ENCODE results near the gene VGLL1. TPM values are rescaled to one million over a fixed set of nuclear protein-coding genes. Genes with fewer than 3 reads are reported as not detected.
A peak's percentile ranks its signal among the peaks of the same experiment; 100 is the strongest.

Gene VGLL1
- total and polyA plus RNA-seq, 3 experiments from 2014 or later: not detected

DNA sequence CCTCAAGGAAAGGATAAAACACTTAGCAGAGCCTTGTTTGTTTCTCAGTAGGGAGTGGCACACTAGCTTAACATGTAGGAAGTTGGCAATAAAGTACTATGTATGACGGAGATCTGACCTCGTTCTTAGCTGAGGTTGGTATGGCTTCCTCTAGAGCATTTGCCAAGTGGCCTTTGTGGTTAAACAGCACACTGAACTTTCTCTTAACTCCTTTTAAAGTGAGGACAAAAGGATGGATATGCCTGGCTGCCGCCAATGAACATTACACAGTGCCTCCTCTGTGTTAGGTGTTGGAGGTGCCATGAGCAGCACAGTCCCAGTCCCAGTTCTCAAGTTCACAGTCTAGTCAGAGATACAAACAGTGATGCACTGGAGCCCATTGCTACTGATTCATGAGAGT, 54.4 kb downstream of the VGLL1 start:
- no peaks in the 10 kb centered on the region for H3K27me3 ChIP-seq (ENCODE audit: insufficient read depth, low read length, poor library complexity, severe bottlenecking)
- Mint-ChIP-seq H3K27me3 (peaks cover 0 to 4% of the 10 kb centered on the region in 2 donors), H3K36me3 (peaks cover 0 to 1% (median 0%) of the 10 kb centered on the region in 3 donors), H3K4me1 (peaks cover 46 to 60% (median 56%) of the 10 kb centered on the region in 3 donors), H3K27ac (peak overlapping the region; percentile 80 to 97 (median 93)), H3K4me3 (peak overlapping the region; percentile 49 to 79 (median 67)), H3K9me3 (no peaks in the 10 kb centered on the region)
- DNase-seq: peak; percentile 9 to 76 (median 61)
- no peak overlapping the region for H3K4me3 ChIP-seq (ENCODE audit: low read length)
- ChIA-PET CTCF (interaction anchor here (1.4 to 2.4 kb wide), 2 partner anchors 9 to 22 kb away, joined by 4 to 12 read pairs; no protein-coding TSS in a partner anchor), POLR2A (interaction anchor here (0.9 to 1.9 kb wide), 3 partner anchors 43 to 294 kb away, joined by 3 to 5 read pairs (median 4); partner anchors contain the start of gene RBMX)
- H3K4me1 ChIP-seq (ENCODE audit: insufficient read depth, low read length): peaks cover 46% of the 10 kb centered on the region
- no peaks in the 10 kb centered on the region for H3K9me3 ChIP-seq (ENCODE audit: low read length)
- peak overlapping the region; percentile 39 for H3K27ac ChIP-seq (ENCODE audit: low read depth, low read length)
- no peaks in the 10 kb centered on the region for H3K36me3 ChIP-seq (ENCODE audit: insufficient read depth, low read length)

DNA sequence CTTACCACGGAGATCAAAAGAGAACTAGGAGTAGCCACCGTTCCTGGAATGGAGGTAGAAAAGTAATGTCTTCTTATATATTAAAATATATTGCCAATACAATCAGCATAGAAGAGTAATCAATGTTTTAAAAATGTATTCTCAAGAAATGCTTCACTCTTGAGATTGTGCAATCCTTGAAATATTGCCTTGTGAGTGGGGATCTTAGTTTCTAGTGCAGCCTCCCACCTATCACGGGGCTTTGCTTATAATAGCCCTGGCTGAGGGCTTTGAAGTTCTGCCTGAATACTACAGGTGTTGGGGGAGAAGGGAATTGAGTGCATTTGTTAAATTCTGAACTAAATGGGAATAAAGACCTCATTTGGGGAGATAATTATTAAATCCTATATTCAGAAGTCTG, 55.5 kb downstream of the VGLL1 start:
- peaks cover 46 to 60% (median 56%) of the 10 kb centered on the region in 3 donors for H3K4me1 Mint-ChIP-seq
- H3K9me3 ChIP-seq (ENCODE audit: low read length): no peaks in the 10 kb centered on the region
- no peak overlapping the region for H3K27ac ChIP-seq (ENCODE audit: low read depth, low read length)
- DNase-seq: no peak
- H3K4me1 ChIP-seq (ENCODE audit: insufficient read depth, low read length): peaks cover 46% of the 10 kb centered on the region
- ChIA-PET POLR2A (interaction anchor here (1.9 kb wide), 1 partner anchor 107 kb away, joined by 5 read pairs; no protein-coding TSS in a partner anchor), CTCF (interaction anchor here (2.4 kb wide), 1 partner anchor 10 kb away, joined by 12 read pairs; no protein-coding TSS in a partner anchor)
- H3K9me3 Mint-ChIP-seq: no peaks in the 10 kb centered on the region
- H3K36me3 ChIP-seq (ENCODE audit: insufficient read depth, low read length): no peaks in the 10 kb centered on the region
- peaks cover 0 to 8% of the 10 kb centered on the region in 2 donors for H3K27me3 Mint-ChIP-seq
- peak overlapping the region in 6 of 7 donors; percentile 39 to 74 (median 57) for H3K4me3 Mint-ChIP-seq
- no peaks in the 10 kb centered on the region for H3K27me3 ChIP-seq (ENCODE audit: insufficient read depth, low read length, poor library complexity, severe bottlenecking)
- H3K27ac Mint-ChIP-seq: peak overlapping the region; percentile 74 to 97 (median 93)
- H3K4me3 ChIP-seq (ENCODE audit: low read length): no peak overlapping the region
- H3K36me3 Mint-ChIP-seq: peaks cover 0 to 1% (median 0%) of the 10 kb centered on the region in 3 donors

DNA sequence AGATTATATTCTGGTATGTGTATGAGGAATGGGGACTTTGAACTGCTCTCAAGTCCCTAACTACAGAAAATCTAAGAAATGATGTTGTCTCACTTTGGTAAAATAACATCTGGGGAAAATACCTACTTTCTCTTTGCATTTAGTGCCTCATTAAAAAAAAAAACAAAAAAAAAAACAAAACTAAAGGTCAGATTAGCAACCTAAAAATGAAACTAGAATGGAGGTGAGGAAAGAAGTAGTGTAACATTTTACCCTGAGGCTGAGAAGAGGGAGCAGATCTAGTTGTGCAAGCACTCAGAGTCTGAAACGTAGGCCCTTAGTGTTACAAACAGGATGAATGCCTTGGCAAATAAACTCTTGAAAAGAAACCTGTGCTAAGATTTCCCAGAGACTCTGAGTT, 56.0 kb downstream of the VGLL1 start:
- Mint-ChIP-seq H3K9me3 (no peaks in the 10 kb centered on the region), H3K27me3 (peaks cover 0 to 8% of the 10 kb centered on the region in 2 donors), H3K4me3 (peak overlapping the region; percentile 24 to 65 (median 46)), H3K36me3 (peaks cover 0 to 1% (median 0%) of the 10 kb centered on the region in 3 donors), H3K27ac (peak overlapping the region; percentile 74 to 97 (median 89)), H3K4me1 (peaks cover 46 to 60% (median 56%) of the 10 kb centered on the region in 3 donors)
- Histone ChIP-seq H3K27me3 (ENCODE audit: insufficient read depth, low read length, poor library complexity, severe bottlenecking) (no peaks in the 10 kb centered on the region), H3K4me1 (ENCODE audit: insufficient read depth, low read length) (peaks cover 46% of the 10 kb centered on the region), H3K4me3 (ENCODE audit: low read length) (no peak overlapping the region), H3K36me3 (ENCODE audit: insufficient read depth, low read length) (no peaks in the 10 kb centered on the region), H3K27ac (ENCODE audit: low read depth, low read length) (no peak overlapping the region), H3K9me3 (ENCODE audit: low read length) (no peaks in the 10 kb centered on the region)
- peak in 2 of 5 donors; percentile 12 to 44 for DNase-seq
- CTCF ChIA-PET: no interaction called here
- POLR2A ChIA-PET: interaction anchor here (0.6 kb wide), 1 partner anchor 16 kb away, joined by 6 read pairs; no protein-coding TSS in a partner anchor

DNA sequence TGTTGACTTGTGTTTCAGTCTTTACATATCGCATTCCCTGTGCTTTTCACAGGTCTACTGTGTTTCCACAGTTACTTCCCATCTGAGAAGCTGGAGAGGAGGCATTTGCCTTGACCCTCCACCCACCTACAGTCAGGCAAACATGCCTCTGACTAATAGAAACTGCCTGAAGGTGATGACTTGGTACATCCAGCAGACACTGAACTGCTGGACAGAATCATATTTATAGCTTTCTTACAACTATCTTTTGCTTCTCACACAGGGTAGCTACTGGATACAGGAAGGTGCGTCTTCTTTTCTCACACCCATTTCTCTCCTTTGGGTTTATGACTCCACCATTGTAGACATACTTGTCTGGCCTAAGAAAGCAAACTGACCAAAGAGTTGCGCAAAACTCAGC, 58.0 kb downstream of the VGLL1 start:
- Histone ChIP-seq H3K4me3 (ENCODE audit: low read length) (no peak overlapping the region), H3K36me3 (ENCODE audit: insufficient read depth, low read length) (no peaks in the 10 kb centered on the region), H3K9me3 (ENCODE audit: low read length) (no peaks in the 10 kb centered on the region), H3K27ac (ENCODE audit: low read depth, low read length) (no peak overlapping the region), H3K4me1 (ENCODE audit: insufficient read depth, low read length) (peaks cover 37% of the 10 kb centered on the region), H3K27me3 (ENCODE audit: insufficient read depth, low read length, poor library complexity, severe bottlenecking) (no peaks in the 10 kb centered on the region)
- Mint-ChIP-seq H3K4me1 (peaks cover 37 to 50% (median 46%) of the 10 kb centered on the region in 3 donors), H3K36me3 (peaks cover 0 to 1% (median 0%) of the 10 kb centered on the region in 3 donors), H3K27me3 (peaks cover 0 to 8% of the 10 kb centered on the region in 2 donors), H3K4me3 (no peak overlapping the region), H3K27ac (peak overlapping the region in 3 of 8 donors; percentile 14 to 44 (median 43)), H3K9me3 (no peaks in the 10 kb centered on the region)
- ChIA-PET POLR2A (no interaction called here), CTCF (no interaction called here)
- DNase-seq: no peak

DNA sequence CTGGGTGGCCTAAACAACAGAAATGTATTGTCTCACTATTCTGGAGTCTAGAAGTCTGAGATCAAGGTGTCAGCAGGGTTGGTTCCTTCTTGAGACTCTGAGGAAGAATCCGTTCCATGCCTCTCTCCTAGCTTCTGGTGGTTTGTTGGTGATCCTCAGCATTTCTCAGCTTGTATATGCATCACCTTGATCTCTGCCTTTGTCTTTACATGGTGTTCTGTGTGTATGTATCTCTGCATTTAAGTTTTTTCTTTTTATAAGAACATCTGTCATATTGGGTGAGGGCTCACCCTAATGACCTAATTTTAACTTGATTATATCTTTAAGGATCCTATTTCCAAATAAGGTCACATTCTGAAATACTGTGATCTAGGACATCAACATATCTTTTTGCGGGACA, 65.3 kb downstream of the VGLL1 start:
- no peaks in the 10 kb centered on the region for H3K9me3 ChIP-seq (ENCODE audit: low read length)
- peaks cover 7 to 23% (median 14%) of the 10 kb centered on the region in 3 donors for H3K4me1 Mint-ChIP-seq
- H3K4me3 Mint-ChIP-seq: no peak overlapping the region
- peaks cover 0 to 5% of the 10 kb centered on the region in 2 donors for H3K27me3 Mint-ChIP-seq
- no peak overlapping the region for H3K27ac ChIP-seq (ENCODE audit: low read depth, low read length)
- H3K36me3 Mint-ChIP-seq: no peaks in the 10 kb centered on the region
- H3K4me1 ChIP-seq (ENCODE audit: insufficient read depth, low read length): no peaks in the 10 kb centered on the region
- POLR2A ChIA-PET: no interaction called here
- H3K4me3 ChIP-seq (ENCODE audit: low read length): no peak overlapping the region
- no peaks in the 10 kb centered on the region for H3K36me3 ChIP-seq (ENCODE audit: insufficient read depth, low read length)
- CTCF ChIA-PET: no interaction called here
- H3K9me3 Mint-ChIP-seq: no peaks in the 10 kb centered on the region
- no peak for DNase-seq
- H3K27ac Mint-ChIP-seq: no peak overlapping the region
- no peaks in the 10 kb centered on the region for H3K27me3 ChIP-seq (ENCODE audit: insufficient read depth, low read length, poor library complexity, severe bottlenecking)

DNA sequence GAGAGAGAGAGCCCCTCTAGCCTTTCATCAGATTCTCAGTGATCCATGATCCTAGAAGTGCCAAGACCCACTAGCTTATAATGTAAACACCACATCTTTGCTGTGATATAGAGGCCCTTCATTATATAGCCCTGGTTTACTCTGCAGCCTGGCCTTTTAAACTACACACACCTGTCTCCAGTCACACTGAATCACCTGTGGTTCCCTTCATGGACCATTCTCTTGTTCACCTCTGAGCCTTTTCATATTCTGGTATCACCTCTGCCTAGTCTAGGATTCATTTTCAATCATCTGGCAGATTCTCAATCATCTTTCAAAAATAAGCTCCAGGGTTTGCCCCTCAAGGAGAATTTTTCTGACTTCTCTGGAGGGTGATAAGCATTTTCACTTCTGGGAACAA, 65.9 kb downstream of the VGLL1 start:
- Histone ChIP-seq H3K4me3 (ENCODE audit: low read length) (no peak overlapping the region), H3K36me3 (ENCODE audit: insufficient read depth, low read length) (no peaks in the 10 kb centered on the region), H3K4me1 (ENCODE audit: insufficient read depth, low read length) (no peaks in the 10 kb centered on the region), H3K9me3 (ENCODE audit: low read length) (no peaks in the 10 kb centered on the region), H3K27ac (ENCODE audit: low read depth, low read length) (no peak overlapping the region), H3K27me3 (ENCODE audit: insufficient read depth, low read length, poor library complexity, severe bottlenecking) (no peaks in the 10 kb centered on the region)
- H3K36me3 Mint-ChIP-seq: no peaks in the 10 kb centered on the region
- peaks cover 0 to 3% of the 10 kb centered on the region in 2 donors for H3K27me3 Mint-ChIP-seq
- no peak overlapping the region for H3K4me3 Mint-ChIP-seq
- H3K27ac Mint-ChIP-seq: no peak overlapping the region
- ChIA-PET POLR2A (no interaction called here), CTCF (interaction anchor here (2.0 kb wide), 1 partner anchor 10 kb away, joined by 8 read pairs; no protein-coding TSS in a partner anchor)
- no peak for DNase-seq
- no peaks in the 10 kb centered on the region for H3K9me3 Mint-ChIP-seq
- H3K4me1 Mint-ChIP-seq: peaks cover 7 to 25% (median 14%) of the 10 kb centered on the region in 3 donors

DNA sequence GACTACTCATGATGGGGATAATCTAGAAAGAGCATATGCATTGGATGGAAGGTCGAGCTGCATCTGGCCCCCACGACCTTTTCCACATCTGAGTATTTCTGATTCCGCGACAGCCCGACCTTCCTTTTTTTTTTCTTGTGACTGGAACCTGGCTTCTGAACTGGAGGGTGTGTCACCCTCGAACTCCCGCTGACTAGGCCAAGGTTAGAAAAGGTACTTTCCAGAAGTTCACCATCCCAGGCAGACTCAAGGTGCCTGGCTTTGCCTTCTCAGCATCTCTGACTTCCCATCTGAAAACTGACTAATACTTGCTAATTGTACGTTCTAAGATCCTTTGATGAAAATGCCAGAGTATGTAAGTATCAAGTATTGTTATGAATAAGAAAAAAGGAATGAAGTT, 66.6 kb downstream of the VGLL1 start:
- DNase-seq: no peak
- ChIA-PET POLR2A (no interaction called here), CTCF (interaction anchor here (2.0 kb wide), 1 partner anchor 10 kb away, joined by 8 read pairs; no protein-coding TSS in a partner anchor)
- H3K4me1 ChIP-seq (ENCODE audit: insufficient read depth, low read length): peaks cover 3% of the 10 kb centered on the region
- H3K4me3 ChIP-seq (ENCODE audit: low read length): no peak overlapping the region
- no peaks in the 10 kb centered on the region for H3K9me3 ChIP-seq (ENCODE audit: low read length)
- H3K9me3 Mint-ChIP-seq: no peaks in the 10 kb centered on the region
- H3K27me3 ChIP-seq (ENCODE audit: insufficient read depth, low read length, poor library complexity, severe bottlenecking): no peaks in the 10 kb centered on the region
- H3K27ac Mint-ChIP-seq: peak overlapping the region in 3 of 8 donors; percentile 13 to 35 (median 20)
- H3K36me3 Mint-ChIP-seq: no peaks in the 10 kb centered on the region
- H3K27me3 Mint-ChIP-seq: peaks cover 0 to 3% of the 10 kb centered on the region in 2 donors
- peaks cover 12 to 32% (median 21%) of the 10 kb centered on the region in 3 donors for H3K4me1 Mint-ChIP-seq
- no peak overlapping the region for H3K27ac ChIP-seq (ENCODE audit: low read depth, low read length)
- peak overlapping the region in 1 of 7 donors; percentile 18 for H3K4me3 Mint-ChIP-seq
- no peaks in the 10 kb centered on the region for H3K36me3 ChIP-seq (ENCODE audit: insufficient read depth, low read length)

DNA sequence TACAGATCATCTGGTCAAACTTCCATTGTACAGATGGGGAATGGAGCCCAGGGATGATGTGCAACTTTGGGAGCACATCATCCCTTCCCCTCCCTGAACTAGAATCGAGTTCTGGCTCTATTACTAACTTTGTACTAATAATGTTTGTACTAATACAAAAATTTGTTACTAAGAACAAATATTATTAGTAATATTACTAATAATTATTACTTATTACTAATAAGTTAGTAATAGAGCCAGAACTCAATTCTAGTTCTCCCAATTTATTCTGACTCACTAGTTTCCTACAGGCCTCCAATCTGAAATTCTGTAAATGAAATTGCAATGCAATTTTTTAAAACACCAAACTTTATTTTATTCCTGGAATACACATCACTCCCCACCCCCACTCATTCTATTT, 68.0 kb downstream of the VGLL1 start:
- H3K4me1 Mint-ChIP-seq: peaks cover 17 to 41% (median 35%) of the 10 kb centered on the region in 3 donors
- H3K27me3 ChIP-seq (ENCODE audit: insufficient read depth, low read length, poor library complexity, severe bottlenecking): no peaks in the 10 kb centered on the region
- no peak for DNase-seq
- no peak overlapping the region for H3K27ac ChIP-seq (ENCODE audit: low read depth, low read length)
- H3K4me1 ChIP-seq (ENCODE audit: insufficient read depth, low read length): peaks cover 4% of the 10 kb centered on the region
- no peak overlapping the region for H3K27ac Mint-ChIP-seq
- H3K27me3 Mint-ChIP-seq: peaks cover 0 to 3% of the 10 kb centered on the region in 2 donors
- no peaks in the 10 kb centered on the region for H3K36me3 Mint-ChIP-seq
- no peak overlapping the region for H3K4me3 ChIP-seq (ENCODE audit: low read length)
- ChIA-PET POLR2A (no interaction called here), CTCF (interaction anchor here (2.0 kb wide), 1 partner anchor 8 kb away, joined by 8 read pairs; no protein-coding TSS in a partner anchor)
- H3K4me3 Mint-ChIP-seq: no peak overlapping the region
- H3K36me3 ChIP-seq (ENCODE audit: insufficient read depth, low read length): no peaks in the 10 kb centered on the region
- no peaks in the 10 kb centered on the region for H3K9me3 ChIP-seq (ENCODE audit: low read length)
- H3K9me3 Mint-ChIP-seq: no peaks in the 10 kb centered on the region

Data from CD8-positive, alpha-beta memory T cell (primary cell).